Gastroesophageal sphincter (tissue), 4 donors: ENCODE measurements around the gene GALNS. TPM values are rescaled to one million over a fixed set of nuclear protein-coding genes. Genes with fewer than 3 reads are reported as not detected.
A peak's percentile ranks its signal among the peaks of the same experiment; 100 is the strongest.

Source experiments
- ATAC-seq: fragments of 150-250 bp; one replicate; pipeline ENCODE4 v1.9.1; 2016; ENCODE audit warnings: mild to moderate bottlenecking, moderate library complexity
- H3K27ac ChIP-seq, 4 donors: fragments of 200-600 bp; sonication (generic) in 3 of 4; 1 replicate in 3 of 4; 2 replicates in 1 of 4; pipeline ENCODE4 v1.5.1; 2016 to 2019
- H3K27me3 ChIP-seq: fragments of 200-600 bp; sonication (generic); one replicate; pipeline ENCODE4 v1.5.1; 2019
- H3K36me3 ChIP-seq, 2 donors: fragments of 200-600 bp; sonication (generic); one replicate each; pipeline ENCODE4 v1.5.1; 2019; ENCODE audit warnings: control low read depth in 1 of 2
- H3K4me1 ChIP-seq, 3 donors: fragments of 200-600 bp; sonication (generic); 1 replicate in 2 of 3; 2 replicates in 1 of 3; pipeline ENCODE4 v1.5.1; 2016 to 2019; ENCODE audit warnings: control low read depth in 2 of 3
- H3K4me3 ChIP-seq, 2 donors: fragments of 200-600 bp; sonication (generic); one replicate each; pipeline ENCODE4 v1.5.1; 2019; ENCODE audit warnings: mild to moderate bottlenecking in 1 of 2, moderate library complexity in 1 of 2
- H3K9me3 ChIP-seq, 3 donors: fragments of 200-600 bp; sonication (generic); one replicate each; pipeline ENCODE4 v1.5.1; 2017 to 2019; ENCODE audit warnings: control low read depth in 2 of 3
- CTCF ChIP-seq, 4 experiments: fragments of 200-600 bp in 2 of 4; fragments of 450-650 bp in 2 of 4; sonication (generic) in 1 of 4; IDR thresholded peaks; one replicate each; pipeline ENCODE4 v1.5.1; 2017 to 2019; ENCODE audit warnings: antibody characterized with exemption in 4 of 4, mild to moderate bottlenecking in 2 of 4, moderate library complexity in 2 of 4
- EP300 ChIP-seq: sonication (generic); formaldehyde crosslinking; IDR thresholded peaks from one replicate; pipeline ENCODE4 v1.6.1; 2017; ENCODE audit warnings: antibody characterized with exemption, mild to moderate bottlenecking
- POLR2A ChIP-seq, 2 donors: fragments of 450-650 bp; IDR thresholded peaks; one replicate each; pipeline ENCODE4 v1.6.1; 2017; ENCODE audit warnings: antibody characterized with exemption in 2 of 2, mild to moderate bottlenecking in 2 of 2, moderate library complexity in 1 of 2
- POLR2AphosphoS5 ChIP-seq: sonication (generic); formaldehyde crosslinking; IDR thresholded peaks from one replicate; pipeline ENCODE4 v1.6.1; 2017; ENCODE audit warnings: antibody characterized with exemption
- WGBS, 2 donors: methylation state at CpG; one replicate each; pipeline ENCODE4 v1.1.5; 2018; ENCODE audit warnings: low coverage in 1 of 2; 5-methylcytosine and 5-hydroxymethylcytosine counted together
- total RNA-seq, 4 donors: library from RNA; depleted of rRNA; stranded (reverse); fragments of >200 nt; gene quantifications; one replicate each; pipeline ENCODE4 v1.1.0, GENCODE V29; 2016

Gene GALNS
- total RNA-seq, 4 donors from 2014 or later, result 4.2 to 29.4 (median 15.6) TPM

- Histone ChIP-seq H3K4me1 (peaks cover 0 to 48% (median 23%) of the 10 kb centered on the region in 3 donors), H3K4me3 (no peak overlapping the region), H3K27ac (peak overlapping the region in 2 of 4 donors; percentile 93 to 97), H3K9me3 (no peaks in the 10 kb centered on the region), H3K27me3 (peaks cover 1% of the 10 kb centered on the region), H3K36me3 (peaks cover 0 to 27% of the 10 kb centered on the region in 2 donors)
- no CpG with 5 or more reads among the region's 10 CpGs for WGBS, 2 donors
- TF ChIP-seq EP300 (no peak), POLR2AphosphoS5 (no peak)
- ATAC-seq, result no peak
Observed at GRCh38 chr16:88809676-88810165, 47.0 kb downstream of the GALNS start.

- peaks cover 0 to 27% of the 10 kb centered on the region in 2 donors for H3K36me3 ChIP-seq
- H3K27ac ChIP-seq, result peak overlapping the region in 1 of 4 donors; percentile 93
- no peak overlapping the region for H3K4me3 ChIP-seq
- peaks cover 0 to 53% (median 29%) of the 10 kb centered on the region in 3 donors for H3K4me1 ChIP-seq
- peaks cover 7% of the 10 kb centered on the region for H3K27me3 ChIP-seq
- ATAC-seq, result no peak
- no peaks in the 10 kb centered on the region for H3K9me3 ChIP-seq
- 100% methylated on average over 3 of the region's 10 CpGs for WGBS, 2 donors
- TF ChIP-seq POLR2AphosphoS5, result no peak
- TF ChIP-seq EP300, result no peak
- no peak for TF ChIP-seq POLR2A (IDR thresholded peaks at IDR 0.05)
- TF ChIP-seq CTCF (IDR thresholded peaks at IDR 0.05), result no peak
Observed at GRCh38 chr16:88809068-88809675, 47.6 kb downstream of the GALNS start.

GRCh38 chr16:88807626-88808453 lies 48.9 kb downstream of the GALNS start:
- H3K27me3 ChIP-seq, result peaks cover 13% of the 10 kb centered on the region
- WGBS, 2 donors, result 87% methylated on average over 3 of the region's 26 CpGs; no CpG with 5 or more reads in 1 of the 2 donors
- no peak for ATAC-seq
- TF ChIP-seq CTCF (IDR thresholded peaks at IDR 0.05) (no peak), EP300 (no peak), POLR2AphosphoS5 (no peak)
- H3K36me3 ChIP-seq, result peaks cover 0 to 27% of the 10 kb centered on the region in 2 donors
- H3K4me3 ChIP-seq, result no peak overlapping the region
- H3K27ac ChIP-seq, result no peak overlapping the region
- peaks cover 0 to 57% (median 27%) of the 10 kb centered on the region in 3 donors for H3K4me1 ChIP-seq
- H3K9me3 ChIP-seq, result no peaks in the 10 kb centered on the region

- Histone ChIP-seq H3K9me3 (no peaks in the 10 kb centered on the region), H3K27me3 (peaks cover 13% of the 10 kb centered on the region), H3K36me3 (peaks cover 0 to 27% of the 10 kb centered on the region in 2 donors), H3K27ac (no peak overlapping the region), H3K4me3 (no peak overlapping the region), H3K4me1 (peaks cover 0 to 57% (median 28%) of the 10 kb centered on the region in 3 donors)
- no peak for ATAC-seq
- WGBS, 2 donors, result no CpG with 5 or more reads among the region's 24 CpGs
- TF ChIP-seq EP300 (no peak), POLR2A (IDR thresholded peaks at IDR 0.05) (no peak), POLR2AphosphoS5 (no peak), CTCF (IDR thresholded peaks at IDR 0.05) (no peak)
Observed at GRCh38 chr16:88807142-88807625, 49.6 kb downstream of the GALNS start.

DNA sequence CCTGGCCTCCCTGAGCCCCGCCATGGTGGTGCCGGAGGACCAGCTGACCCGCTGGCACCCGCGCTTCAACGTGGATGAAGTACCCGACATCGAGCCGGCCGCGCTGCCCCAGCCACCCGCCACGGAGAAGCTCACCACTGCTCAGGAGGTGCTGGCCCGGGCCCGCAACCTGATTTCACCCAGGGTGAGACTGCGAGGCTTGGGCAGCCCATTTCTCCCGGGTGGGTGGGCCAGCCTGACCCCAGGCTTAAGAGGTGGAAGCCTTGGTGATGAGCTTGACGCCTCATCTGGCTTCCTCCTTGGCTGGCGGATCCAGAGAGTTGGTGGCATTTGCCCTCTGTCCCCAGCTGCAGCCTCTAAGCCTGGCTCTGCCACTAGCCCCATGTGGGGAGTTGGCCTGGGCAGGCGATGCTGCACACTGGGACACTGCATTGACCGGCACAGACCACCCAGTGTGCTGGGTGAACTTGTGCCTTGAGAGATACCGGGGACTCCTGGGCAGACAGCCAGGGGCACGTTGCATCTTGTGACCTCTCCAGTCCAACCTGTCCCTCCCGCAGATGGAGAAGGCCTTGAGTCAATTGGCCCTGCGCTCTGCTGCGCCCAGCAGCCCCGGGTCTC lies 50.1 kb downstream of the GALNS start:
- peaks cover 0 to 58% (median 28%) of the 10 kb centered on the region in 3 donors for H3K4me1 ChIP-seq
- ATAC-seq, result no peak

More for the DNA sequence above, 50.1 kb downstream of the GALNS start:
- H3K27me3 ChIP-seq, result peaks cover 13% of the 10 kb centered on the region
- WGBS, 2 donors, result no CpG with 5 or more reads among the region's 27 CpGs
- H3K4me3 ChIP-seq, result no peak overlapping the region
- H3K36me3 ChIP-seq, result peaks cover 0 to 27% of the 10 kb centered on the region in 2 donors
- no peak overlapping the region for H3K27ac ChIP-seq
- TF ChIP-seq CTCF (IDR thresholded peaks at IDR 0.05), result no peak
- TF ChIP-seq POLR2A (IDR thresholded peaks at IDR 0.05), result no peak
- TF ChIP-seq EP300, result no peak
- TF ChIP-seq POLR2AphosphoS5, result no peak
- H3K9me3 ChIP-seq, result no peaks in the 10 kb centered on the region
